ENCODE results near the gene IDUA.
A peak's percentile ranks its signal among the peaks of the same experiment; 100 is the strongest.

Gene IDUA

GRCh38 chr4:1018147-1019020, 31.5 kb downstream of the IDUA start:
- no peak for DNase-seq

GRCh38 chr4:1019320-1019719, 32.5 kb downstream of the IDUA start:
- no peak for DNase-seq

GRCh38 chr4:1019729-1020470, 33.1 kb downstream of the IDUA start:
- DNase-seq: no peak

- no peak for DNase-seq
These were observed 34.7 kb downstream of the IDUA start for GRCh38 chr4:1021386-1022050.

- no peak for DNase-seq
These were observed 35.4 kb downstream of the IDUA start for GRCh38 chr4:1022051-1022738.

GRCh38 chr4:1022739-1023066, 35.9 kb downstream of the IDUA start:
- DNase-seq: no peak

GRCh38 chr4:1023075-1023640, 36.3 kb downstream of the IDUA start:
- no peak for DNase-seq

- no peak for DNase-seq
These were observed 37.3 kb downstream of the IDUA start for GRCh38 chr4:1023895-1024740.

GRCh38 chr4:1024882-1025545, 38.2 kb downstream of the IDUA start:
- DNase-seq: no peak

GRCh38 chr4:1026115-1026514, 39.3 kb downstream of the IDUA start:
- DNase-seq: peak; percentile 39

GRCh38 chr4:1027219-1027914, 40.5 kb downstream of the IDUA start:
- DNase-seq: no peak

GRCh38 chr4:1027915-1028238, 41.0 kb downstream of the IDUA start:
- no peak for DNase-seq

GRCh38 chr4:1028574-1029220, 41.9 kb downstream of the IDUA start:
- DNase-seq: no peak

- no peak for DNase-seq
These were observed 42.7 kb downstream of the IDUA start for GRCh38 chr4:1029529-1029928.

GRCh38 chr4:1030031-1030430, 43.2 kb downstream of the IDUA start:
- DNase-seq: no peak

- DNase-seq: no peak
These were observed 43.7 kb downstream of the IDUA start for GRCh38 chr4:1030559-1030958.

GRCh38 chr4:1031346-1031745, 44.5 kb downstream of the IDUA start:
- no peak for DNase-seq

GRCh38 chr4:1031956-1032795, 45.3 kb downstream of the IDUA start:
- DNase-seq: no peak

- no peak for DNase-seq
These were observed 46.0 kb downstream of the IDUA start for GRCh38 chr4:1032861-1033260.

Measured in CD4-positive, alpha-beta T cell treated with Interleukin-12 subunit alpha and Interleukin-12 subunit beta, for 1 hour (primary cell).